GM12875 (cell line): ENCODE data around the gene CLCA1.
A peak's percentile ranks its signal among the peaks of the same experiment; 100 is the strongest.

Source experiments
- H3K4me3 ChIP-seq: one replicate; pipeline ENCODE4 v1.5.1; 2011; ENCODE audit warnings: low read depth, low read length, control low read depth
- TF ChIP-seq, protein P1 (sequence below): IDR thresholded peaks from 2 replicates; pipeline ENCODE4 v1.5.1; 2011; ENCODE audit warnings: low read depth, mild to moderate bottlenecking, control low read depth, inconsistent platforms, low read length, moderate library complexity, borderline replicate concordance; ENCODE audit not compliant: insufficient read depth

Gene CLCA1

GRCh38 chr1:86487811-86488141, 19.0 kb downstream of the CLCA1 start:
- TF ChIP-seq, protein P1, sequence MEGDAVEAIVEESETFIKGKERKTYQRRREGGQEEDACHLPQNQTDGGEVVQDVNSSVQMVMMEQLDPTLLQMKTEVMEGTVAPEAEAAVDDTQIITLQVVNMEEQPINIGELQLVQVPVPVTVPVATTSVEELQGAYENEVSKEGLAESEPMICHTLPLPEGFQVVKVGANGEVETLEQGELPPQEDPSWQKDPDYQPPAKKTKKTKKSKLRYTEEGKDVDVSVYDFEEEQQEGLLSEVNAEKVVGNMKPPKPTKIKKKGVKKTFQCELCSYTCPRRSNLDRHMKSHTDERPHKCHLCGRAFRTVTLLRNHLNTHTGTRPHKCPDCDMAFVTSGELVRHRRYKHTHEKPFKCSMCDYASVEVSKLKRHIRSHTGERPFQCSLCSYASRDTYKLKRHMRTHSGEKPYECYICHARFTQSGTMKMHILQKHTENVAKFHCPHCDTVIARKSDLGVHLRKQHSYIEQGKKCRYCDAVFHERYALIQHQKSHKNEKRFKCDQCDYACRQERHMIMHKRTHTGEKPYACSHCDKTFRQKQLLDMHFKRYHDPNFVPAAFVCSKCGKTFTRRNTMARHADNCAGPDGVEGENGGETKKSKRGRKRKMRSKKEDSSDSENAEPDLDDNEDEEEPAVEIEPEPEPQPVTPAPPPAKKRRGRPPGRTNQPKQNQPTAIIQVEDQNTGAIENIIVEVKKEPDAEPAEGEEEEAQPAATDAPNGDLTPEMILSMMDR = no peak

DNA sequence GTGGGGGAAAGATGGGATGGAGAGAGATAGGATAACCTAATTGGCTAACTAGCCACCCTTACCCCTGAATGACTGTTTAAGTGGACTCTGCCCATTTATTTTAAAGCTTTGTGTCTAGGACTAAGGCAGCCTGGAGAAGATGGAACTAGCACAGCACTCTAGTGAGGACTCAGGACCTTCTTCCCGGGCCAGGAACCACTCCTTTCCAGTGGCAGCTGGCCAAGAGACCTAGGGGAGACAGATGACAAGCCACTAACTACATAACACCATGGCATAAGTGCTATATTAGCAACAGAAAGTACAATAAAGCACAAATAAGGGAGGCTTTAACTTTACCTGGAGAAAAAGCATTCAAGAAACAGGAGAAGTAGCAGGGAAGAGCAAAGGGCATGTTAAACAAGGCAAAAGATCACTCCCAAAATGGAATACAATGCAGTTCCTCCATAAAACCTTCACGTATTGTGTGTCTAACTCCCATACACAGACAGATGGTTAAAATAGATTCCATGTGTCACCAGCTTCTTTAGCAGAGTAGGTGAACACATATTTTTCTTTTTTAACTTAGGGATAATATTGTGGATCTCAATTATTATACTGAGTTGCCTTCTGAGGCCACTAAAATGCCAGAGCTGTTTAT, 20.6 kb downstream of the CLCA1 start:
- TF ChIP-seq, protein P1 = no peak

More at GRCh38 chr1:86487811-86488141, 19.0 kb downstream of the CLCA1 start:
- H3K4me3 ChIP-seq = no peak overlapping the region

GRCh38 chr1:86491171-86491950, 22.6 kb downstream of the CLCA1 start:
- TF ChIP-seq, protein P1 = no peak
- no peak overlapping the region for H3K4me3 ChIP-seq

More for the DNA sequence above, 20.6 kb downstream of the CLCA1 start:
- H3K4me3 ChIP-seq = no peak overlapping the region

DNA sequence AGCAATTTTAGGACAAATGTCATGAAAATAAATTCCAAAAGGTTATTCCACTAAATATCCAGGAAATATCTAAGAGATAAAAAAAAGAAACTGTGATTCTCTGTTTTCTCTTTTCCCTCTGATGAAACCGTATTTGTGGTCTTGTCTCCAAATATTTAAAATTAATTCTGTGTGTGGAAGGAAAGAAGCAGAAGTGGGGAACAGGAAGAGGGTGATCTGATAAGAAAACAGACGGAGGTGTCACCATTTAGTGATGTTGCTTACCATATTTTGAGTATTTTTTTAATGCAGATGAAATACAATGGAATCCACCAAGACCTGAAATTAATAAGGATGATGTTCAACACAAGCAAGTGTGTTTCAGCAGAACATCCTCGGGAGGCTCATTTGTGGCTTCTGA, 29.6 kb downstream of the CLCA1 start:
- H3K4me3 ChIP-seq = no peak overlapping the region
- TF ChIP-seq, protein P1 = no peak

GRCh38 chr1:86499987-86500593, 31.4 kb downstream of the CLCA1 start:
- H3K4me3 ChIP-seq = no peak overlapping the region
- TF ChIP-seq, protein P1 = peak; percentile 50; the same call in 1 of the 2 replicates

DNA sequence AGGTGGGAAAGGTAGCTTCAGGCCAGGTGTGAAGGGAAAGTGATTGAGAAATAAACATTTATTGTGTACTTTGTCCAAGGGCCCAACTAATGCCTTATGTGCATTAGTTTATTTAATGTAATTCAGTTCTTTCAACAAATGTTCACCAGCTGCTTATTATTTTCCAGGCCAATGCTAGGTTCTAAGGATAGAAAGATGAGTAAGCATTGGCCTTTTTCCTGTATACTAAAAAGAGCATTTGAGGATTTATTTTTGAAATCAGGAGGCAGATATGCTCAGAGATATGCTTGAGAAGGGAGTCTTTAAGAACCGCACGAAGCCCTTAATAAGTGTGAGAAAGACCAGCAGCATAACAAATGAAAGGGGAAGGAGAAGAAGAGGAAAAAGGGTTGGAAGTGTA, 32.0 kb downstream of the CLCA1 start:
- no peak overlapping the region for H3K4me3 ChIP-seq
- TF ChIP-seq, protein P1 = no peak
